HG03159 (cell line): ENCODE results near the gene FUT2.

ENCODE experiments used
- ATAC-seq: cut with Tn5 transposase; IDR thresholded peaks from one replicate; pipeline ENCODE4 v1.9.1; 2021; ENCODE audit warnings: mild to moderate bottlenecking, moderate library complexity; ENCODE audit not compliant: unreplicated experiment

The FUT2 gene

GRCh38 chr19:48749571-48750198 lies 53.9 kb downstream of the FUT2 start:
- ATAC-seq: no peak

GRCh38 chr19:48750351-48750750 lies 54.6 kb downstream of the FUT2 start:
- ATAC-seq: no peak

GRCh38 chr19:48750771-48751504 lies 55.2 kb downstream of the FUT2 start:
- no peak for ATAC-seq

DNA sequence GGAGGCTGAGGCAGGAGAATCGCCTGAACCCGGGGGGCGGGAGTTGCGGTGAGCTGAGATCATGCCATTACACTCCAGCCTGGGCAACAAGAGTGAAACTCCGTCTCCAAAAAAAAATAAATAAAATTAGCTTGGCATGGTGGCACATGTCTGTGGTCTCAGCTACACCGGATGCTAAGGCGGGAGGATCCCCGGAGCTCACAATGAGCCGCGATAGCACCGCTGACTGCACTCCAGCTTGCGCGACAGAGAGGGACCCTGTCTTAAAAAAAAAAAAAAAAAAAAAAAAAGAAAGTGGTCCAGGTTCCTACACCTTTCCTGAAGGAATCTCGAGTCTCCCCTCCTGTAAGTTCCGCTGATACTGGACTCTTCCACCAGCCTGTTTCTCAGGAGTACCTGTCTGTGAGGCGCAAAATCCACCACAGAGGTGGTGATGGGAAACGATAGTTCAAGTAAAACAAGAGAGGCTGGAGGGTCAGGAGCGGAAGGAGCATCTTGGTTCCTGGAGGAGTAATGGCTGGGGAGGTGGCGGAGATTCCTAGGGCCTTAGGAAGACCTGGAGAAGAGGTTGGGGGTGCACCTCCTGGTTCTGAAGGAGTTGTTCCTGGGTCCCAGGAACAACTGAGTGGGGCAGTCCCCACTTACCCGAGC lies 56.2 kb downstream of the FUT2 start:
- ATAC-seq: no peak

GRCh38 chr19:48752496-48753365 lies 57.0 kb downstream of the FUT2 start, which contains the start of gene FUT1:
TSS of gene FUT1 (minus strand) at chr19:48752641. CDS start at chr19:48751281, 1,360 bp downstream.
- no peak for ATAC-seq

GRCh38 chr19:48755084-48755641 lies 59.4 kb downstream of the FUT2 start, which contains the start of gene FGF21:
TSS of gene FGF21 (plus strand) at chr19:48755524. CDS start at chr19:48756237, 713 bp downstream.
- ATAC-seq: no peak
